ENCODE measurements around the gene SGK1.

DNA sequence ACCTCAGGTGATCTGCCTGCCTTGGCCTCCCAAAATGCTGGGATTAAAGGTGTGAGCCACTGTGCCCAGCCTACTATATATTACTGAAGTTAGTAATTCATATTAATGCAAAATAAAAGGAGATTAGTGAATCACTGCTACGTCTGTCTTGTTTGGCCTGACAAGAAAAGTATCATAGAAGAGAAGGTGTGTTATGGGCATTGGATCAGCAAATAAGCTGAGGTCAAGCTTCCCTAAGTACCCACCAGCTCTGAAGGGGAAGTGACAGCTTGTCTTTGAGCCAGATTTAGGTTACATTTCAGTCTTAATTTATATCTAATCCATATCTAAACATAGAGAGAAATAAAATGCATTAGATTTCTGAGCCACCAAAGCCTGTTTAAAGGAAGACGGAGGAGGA lies 7.1 kb downstream of the SGK1 start:
- TF ChIP-seq POLR2AphosphoS5 (IDR thresholded peaks at IDR 0.05) (no peak), POLR2A (IDR thresholded peaks at IDR 0.05) (no peak)
- TF ChIP-seq, protein P1, sequence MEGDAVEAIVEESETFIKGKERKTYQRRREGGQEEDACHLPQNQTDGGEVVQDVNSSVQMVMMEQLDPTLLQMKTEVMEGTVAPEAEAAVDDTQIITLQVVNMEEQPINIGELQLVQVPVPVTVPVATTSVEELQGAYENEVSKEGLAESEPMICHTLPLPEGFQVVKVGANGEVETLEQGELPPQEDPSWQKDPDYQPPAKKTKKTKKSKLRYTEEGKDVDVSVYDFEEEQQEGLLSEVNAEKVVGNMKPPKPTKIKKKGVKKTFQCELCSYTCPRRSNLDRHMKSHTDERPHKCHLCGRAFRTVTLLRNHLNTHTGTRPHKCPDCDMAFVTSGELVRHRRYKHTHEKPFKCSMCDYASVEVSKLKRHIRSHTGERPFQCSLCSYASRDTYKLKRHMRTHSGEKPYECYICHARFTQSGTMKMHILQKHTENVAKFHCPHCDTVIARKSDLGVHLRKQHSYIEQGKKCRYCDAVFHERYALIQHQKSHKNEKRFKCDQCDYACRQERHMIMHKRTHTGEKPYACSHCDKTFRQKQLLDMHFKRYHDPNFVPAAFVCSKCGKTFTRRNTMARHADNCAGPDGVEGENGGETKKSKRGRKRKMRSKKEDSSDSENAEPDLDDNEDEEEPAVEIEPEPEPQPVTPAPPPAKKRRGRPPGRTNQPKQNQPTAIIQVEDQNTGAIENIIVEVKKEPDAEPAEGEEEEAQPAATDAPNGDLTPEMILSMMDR (IDR thresholded peaks at IDR 0.05), result no peak

Data from breast epithelium (tissue), 3 donors.